Activated CD8-positive, alpha-beta memory T cell treated with anti-CD3 and anti-CD28 coated beads, Interleukin-2, amount 50 U/mL, for 48 hours (primary cell): ENCODE measurements around the gene SIAH3.

Source experiments
- DNase-seq: peaks from one replicate; pipeline ENCODE4 v3.0.0-alpha.2; 2020

SIAH3 gene

GRCh38 chr13:45817833-45818232 lies 33.7 kb downstream of the SIAH3 start:
- no peak for DNase-seq

GRCh38 chr13:45816427-45816826 lies 35.1 kb downstream of the SIAH3 start:
- no peak for DNase-seq

- no peak for DNase-seq
Observed at GRCh38 chr13:45812695-45813372, 38.7 kb downstream of the SIAH3 start.

GRCh38 chr13:45811891-45812694 lies 39.5 kb downstream of the SIAH3 start:
- DNase-seq: no peak

- DNase-seq: no peak
Observed at GRCh38 chr13:45809801-45810394, 41.7 kb downstream of the SIAH3 start.

- no peak for DNase-seq
Observed at GRCh38 chr13:45808925-45809324, 42.6 kb downstream of the SIAH3 start.

GRCh38 chr13:45807520-45808099 lies 43.9 kb downstream of the SIAH3 start:
- DNase-seq: no peak

- DNase-seq: no peak
Observed at GRCh38 chr13:45800485-45800884, 51.1 kb downstream of the SIAH3 start.

- no peak for DNase-seq
Observed at GRCh38 chr13:45799451-45799850, 52.1 kb downstream of the SIAH3 start.

GRCh38 chr13:45798851-45799250 lies 52.7 kb downstream of the SIAH3 start:
- no peak for DNase-seq

- no peak for DNase-seq
Observed at GRCh38 chr13:45796426-45797235, 54.9 kb downstream of the SIAH3 start.

- no peak for DNase-seq
Observed at GRCh38 chr13:45792827-45793303, 58.7 kb downstream of the SIAH3 start.

- DNase-seq: no peak
Observed at GRCh38 chr13:45788011-45788410, 63.5 kb downstream of the SIAH3 start.

GRCh38 chr13:45787346-45787745 lies 64.2 kb downstream of the SIAH3 start:
- no peak for DNase-seq

- no peak for DNase-seq
Observed at GRCh38 chr13:45786293-45786920, 65.1 kb downstream of the SIAH3 start.

- no peak for DNase-seq
Observed at GRCh38 chr13:45784755-45785675, 66.5 kb downstream of the SIAH3 start.

GRCh38 chr13:45783346-45784043 lies 68.1 kb downstream of the SIAH3 start:
- no peak for DNase-seq

GRCh38 chr13:45782327-45783045 lies 69.1 kb downstream of the SIAH3 start:
- DNase-seq: no peak

- DNase-seq: no peak
Observed at GRCh38 chr13:45781553-45782326, 69.8 kb downstream of the SIAH3 start.
